GM19324 (cell line): ENCODE measurements around the gene GNRHR.
A peak's percentile ranks its signal among the peaks of the same experiment; 100 is the strongest.
"Not testable (repeated sequence)": the region's sequence is repeated elsewhere in the genome, so short reads cannot be mapped to it uniquely, and the experiment has no call there.

Experiments used
- ATAC-seq: cut with Tn5 transposase; IDR thresholded peaks from one replicate; pipeline ENCODE4 v1.9.1; 2021; ENCODE audit warnings: mild to moderate bottlenecking, moderate library complexity; ENCODE audit not compliant: unreplicated experiment, low FRiP score

GNRHR gene, protein sequence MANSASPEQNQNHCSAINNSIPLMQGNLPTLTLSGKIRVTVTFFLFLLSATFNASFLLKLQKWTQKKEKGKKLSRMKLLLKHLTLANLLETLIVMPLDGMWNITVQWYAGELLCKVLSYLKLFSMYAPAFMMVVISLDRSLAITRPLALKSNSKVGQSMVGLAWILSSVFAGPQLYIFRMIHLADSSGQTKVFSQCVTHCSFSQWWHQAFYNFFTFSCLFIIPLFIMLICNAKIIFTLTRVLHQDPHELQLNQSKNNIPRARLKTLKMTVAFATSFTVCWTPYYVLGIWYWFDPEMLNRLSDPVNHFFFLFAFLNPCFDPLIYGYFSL

DNA sequence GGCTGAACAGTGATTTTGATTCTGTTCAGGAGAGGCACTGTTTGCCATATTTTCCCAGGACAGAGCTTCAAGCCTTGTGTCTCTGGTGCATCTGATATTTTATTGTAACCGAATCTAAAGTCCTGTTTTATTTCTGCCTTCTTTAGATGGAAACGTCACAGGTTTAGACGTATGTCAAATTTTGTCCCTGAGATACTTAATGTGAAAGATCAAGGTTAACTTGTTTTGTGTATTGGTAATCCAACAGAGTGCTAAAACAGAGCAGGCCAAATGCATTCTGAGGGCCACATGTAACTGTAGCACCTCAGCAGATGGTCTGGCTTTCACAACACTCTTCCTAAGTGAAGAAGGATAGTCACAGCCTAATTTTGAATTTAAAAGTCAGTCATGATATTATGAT, at the start of gene GNRHR:
TSS of gene GNRHR (minus strand) at position 101 of the 400 bp plus-strand sequence. CDS start at position 48, 53 bp downstream.
- no peak for ATAC-seq

DNA sequence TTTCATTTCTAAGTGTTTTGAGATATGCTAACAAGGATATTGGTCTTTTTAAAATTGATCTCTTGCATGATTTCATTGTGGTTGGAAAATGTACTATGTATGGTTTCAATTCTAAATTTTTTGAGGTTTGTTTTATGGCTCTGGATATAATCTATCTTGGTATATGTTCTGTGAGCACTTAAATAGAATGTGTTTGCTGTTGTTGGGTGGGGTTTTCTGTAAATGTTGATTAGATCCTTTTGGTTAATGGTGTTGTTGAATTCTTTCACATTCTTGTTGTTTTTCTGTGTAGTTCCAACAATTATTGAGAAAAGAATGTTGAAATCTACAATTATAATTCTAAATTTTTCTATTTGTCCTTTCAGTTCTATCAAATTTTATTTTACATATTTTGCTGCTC, 42.6 kb upstream of the GNRHR start:
- ATAC-seq: no peak

DNA sequence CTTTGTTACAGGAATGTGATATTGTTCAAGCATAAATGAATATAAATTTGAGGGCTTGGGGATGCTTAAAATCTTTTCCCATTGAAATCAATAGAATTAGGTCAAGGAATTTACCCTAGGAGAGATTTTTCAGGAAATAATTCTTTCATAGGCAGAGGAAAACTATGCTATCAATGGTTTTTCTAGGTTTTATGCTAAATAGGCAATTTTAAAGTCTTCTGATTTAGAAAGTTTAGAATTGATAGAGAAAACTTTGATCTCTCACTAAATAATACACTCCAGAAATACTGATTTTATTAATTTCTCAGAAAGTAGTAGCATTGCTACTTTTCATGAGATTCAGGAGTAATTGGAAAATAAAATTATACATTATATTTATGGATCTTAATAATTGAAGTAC, 36.5 kb upstream of the GNRHR start:
- ATAC-seq: no peak

- no peak for ATAC-seq
Measured at GRCh38 chr4:67787311-67787710, 33.1 kb upstream of the GNRHR start.

- ATAC-seq: no peak
Measured at GRCh38 chr4:67785528-67785927, 31.3 kb upstream of the GNRHR start.

- ATAC-seq: no peak
Measured at GRCh38 chr4:67779631-67780030, 25.4 kb upstream of the GNRHR start.

- no peak for ATAC-seq
Measured at GRCh38 chr4:67776746-67777145, 22.6 kb upstream of the GNRHR start.

DNA sequence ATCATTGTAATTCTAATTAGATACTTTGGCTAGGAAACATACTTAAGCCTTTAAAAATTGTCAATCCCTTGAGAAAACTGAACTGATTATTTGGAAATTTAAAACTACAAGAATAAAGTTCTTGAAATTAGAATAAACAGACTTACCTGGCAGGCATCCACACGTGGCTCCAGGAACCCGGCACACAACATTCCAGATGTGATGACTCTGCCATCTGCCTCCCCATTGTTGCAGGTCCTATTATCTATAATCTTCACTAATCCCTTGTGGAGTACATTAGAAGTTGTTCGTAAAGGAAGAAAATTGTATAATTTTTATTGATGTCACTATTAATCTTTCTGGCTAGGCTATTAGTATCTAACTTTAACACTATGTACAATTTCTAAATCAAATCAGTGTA, 16.2 kb upstream of the GNRHR start:
- ATAC-seq: no peak

DNA sequence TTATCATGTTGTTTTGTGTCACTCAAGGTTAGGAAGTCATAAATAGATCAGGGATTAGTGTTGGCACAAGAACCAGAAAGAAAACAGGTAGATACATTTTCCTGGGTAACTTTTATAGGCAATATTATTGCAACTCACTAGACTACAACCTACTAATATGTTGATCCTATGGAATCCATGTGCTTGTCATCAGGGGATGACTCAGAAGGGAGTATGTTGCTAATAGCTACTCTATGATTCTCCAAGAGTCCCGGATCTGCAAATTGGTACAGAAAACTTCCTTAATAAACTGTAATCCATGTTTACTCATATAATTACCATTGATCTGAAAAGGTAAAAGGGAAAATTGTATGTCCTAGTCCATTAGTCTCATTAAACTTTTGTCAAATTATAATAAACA, 11.7 kb upstream of the GNRHR start:
- no peak for ATAC-seq

DNA sequence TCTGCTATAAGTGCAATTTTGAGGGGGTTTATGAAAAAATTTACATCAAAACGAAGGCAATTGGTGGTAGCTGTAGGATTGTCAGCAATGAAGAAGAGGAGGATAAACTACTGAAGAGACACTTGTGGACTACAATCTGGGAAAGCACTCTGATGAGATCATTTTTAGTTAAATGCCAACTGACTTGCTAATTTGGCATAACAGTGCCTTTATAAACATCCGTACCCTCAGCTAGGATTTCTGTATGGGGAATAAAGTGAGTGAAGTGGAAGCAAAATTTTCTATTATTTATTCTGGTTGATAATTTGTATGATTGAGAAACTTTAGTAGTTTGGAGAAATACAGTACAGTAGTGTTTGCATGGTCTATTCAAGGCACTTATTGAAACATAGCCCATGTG, 11.2 kb upstream of the GNRHR start:
- ATAC-seq: no peak

GRCh38 chr4:67764183-67764582, 10.0 kb upstream of the GNRHR start:
- no peak for ATAC-seq

- ATAC-seq: peak; percentile 94
Measured at GRCh38 chr4:67762086-67762485, 7.9 kb upstream of the GNRHR start.

DNA sequence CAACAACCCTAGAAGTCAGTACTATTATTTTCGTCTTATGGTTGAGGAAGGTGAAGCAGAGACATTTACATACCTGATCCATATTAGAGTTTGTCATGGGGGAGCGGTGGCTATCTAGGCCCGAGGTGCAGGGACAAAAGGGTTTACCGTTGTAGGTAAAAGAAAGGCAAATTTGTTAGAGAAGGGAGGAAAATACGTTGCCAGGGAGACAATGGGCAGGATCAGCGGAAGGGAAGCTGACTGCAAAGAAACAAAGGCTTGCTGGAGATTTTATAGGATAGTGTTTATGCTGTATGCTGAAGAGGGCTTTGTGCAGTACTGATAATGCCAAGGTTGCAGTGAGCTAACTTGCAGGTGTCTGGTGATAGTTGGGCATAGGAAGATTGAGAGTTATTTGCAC, 2.8 kb upstream of the GNRHR start:
- not testable (repeated sequence) for ATAC-seq

DNA sequence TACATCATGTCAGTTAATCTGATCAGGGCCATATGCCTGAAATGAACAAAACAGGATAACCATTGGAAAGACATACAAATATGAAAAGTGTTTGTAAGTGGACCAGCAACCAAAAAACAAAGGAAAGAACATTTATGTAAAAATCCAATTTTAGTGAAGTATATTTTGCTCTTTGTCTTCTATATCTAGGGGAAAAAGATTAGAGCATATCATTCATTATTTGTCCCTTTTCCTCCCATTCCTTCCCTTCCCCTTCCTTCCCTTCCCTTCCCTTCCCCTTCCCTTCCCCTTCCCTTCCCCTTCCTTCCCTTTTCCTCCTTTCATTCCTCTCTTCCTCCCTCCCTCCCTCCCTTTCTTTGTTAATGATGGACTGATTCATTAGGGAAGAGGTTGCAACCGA, 1.8 kb upstream of the GNRHR start:
- ATAC-seq: no peak

DNA sequence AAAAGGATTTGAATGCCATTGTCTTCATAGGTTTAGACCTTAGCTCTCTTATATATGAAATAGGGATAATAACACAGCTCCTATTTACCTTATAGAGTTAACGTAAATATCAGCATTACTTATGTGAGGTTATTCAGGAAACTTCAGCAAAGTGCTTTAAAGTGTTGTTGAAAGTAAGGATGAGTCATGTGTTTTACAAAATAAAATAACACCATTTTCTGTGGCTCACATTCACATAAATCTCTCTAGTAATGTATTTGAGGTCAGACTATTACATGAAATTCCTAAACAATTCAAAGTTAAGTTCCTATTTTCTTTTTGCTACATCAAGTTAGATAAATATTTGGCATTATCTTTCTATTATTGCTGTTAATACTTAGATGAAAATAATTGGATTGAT, 2.9 kb downstream of the GNRHR start:
- ATAC-seq: no peak

- no peak for ATAC-seq
Measured at GRCh38 chr4:67750691-67751090, 3.5 kb downstream of the GNRHR start.

GRCh38 chr4:67749286-67749685, 4.9 kb downstream of the GNRHR start:
- no peak for ATAC-seq

DNA sequence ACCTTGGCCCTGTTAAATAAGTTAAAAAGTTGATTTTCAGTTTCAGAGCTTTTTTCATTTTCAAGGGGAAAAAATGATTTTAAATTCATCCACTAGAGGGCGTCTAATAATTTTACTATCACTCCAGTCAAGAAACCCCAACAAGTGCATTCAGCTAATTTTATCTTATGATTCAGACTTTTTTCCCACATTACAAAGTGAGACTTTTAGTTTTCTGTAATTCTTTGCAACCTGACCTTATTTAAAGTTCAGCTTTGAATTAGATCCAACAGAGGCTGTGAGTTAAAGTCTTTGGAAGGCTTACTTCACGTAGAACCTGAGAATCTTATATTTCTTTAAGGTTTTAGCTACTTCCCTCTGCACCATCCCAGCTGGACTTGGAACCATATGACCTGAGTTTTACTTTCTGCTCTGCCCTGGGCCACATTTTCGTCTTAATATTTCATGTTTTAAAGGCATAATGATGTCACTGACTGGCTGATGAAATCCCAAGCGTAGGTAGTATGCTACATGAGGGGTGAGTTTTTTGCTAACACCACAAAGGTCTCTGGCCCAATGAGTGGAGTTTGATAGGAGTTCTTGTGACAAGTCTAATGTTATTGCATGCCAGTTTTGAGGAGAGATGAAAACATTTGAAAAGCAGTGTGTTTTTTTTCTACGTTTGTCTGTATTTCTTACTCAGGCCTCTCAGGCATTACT, 7.2 kb downstream of the GNRHR start:
- no peak for ATAC-seq

GRCh38 chr4:67744561-67745283, 9.5 kb downstream of the GNRHR start:
- no peak for ATAC-seq

DNA sequence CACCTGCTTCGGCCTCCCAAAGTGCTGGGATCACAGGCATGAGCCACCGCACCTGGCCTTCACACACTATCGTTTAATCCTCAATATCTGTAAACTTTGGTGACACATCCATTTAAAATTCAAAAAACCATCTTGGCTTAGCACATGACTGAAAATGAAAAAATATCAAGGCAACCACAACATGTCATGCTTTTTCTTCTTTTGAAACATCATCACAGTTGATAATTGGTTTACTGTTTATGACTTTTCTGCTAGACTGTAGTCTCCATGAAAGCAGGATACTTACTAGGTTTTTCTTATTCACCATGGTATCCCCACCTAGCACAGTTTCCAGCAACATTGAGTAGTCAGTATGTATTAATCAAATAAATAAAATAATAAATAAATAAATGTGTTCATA, 11.0 kb downstream of the GNRHR start:
- ATAC-seq: no peak

DNA sequence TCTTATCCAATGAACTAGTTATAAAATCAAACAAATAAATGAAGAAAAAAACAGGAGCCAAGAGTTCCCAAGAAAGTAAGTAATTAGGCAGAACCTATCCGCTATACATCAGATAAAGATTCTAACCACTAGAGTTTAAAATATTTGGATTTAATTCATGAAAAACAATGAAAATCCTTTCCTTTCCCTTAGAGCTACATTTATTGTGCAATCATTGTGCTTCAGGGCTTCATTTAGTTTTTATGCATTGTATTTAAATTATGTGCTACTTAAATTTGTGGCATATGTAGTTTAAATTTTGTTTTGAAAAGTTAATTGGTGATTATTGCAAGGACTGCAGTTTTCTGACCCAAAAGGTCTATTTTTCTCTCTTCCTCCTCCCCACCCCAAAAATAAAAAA, 17.9 kb downstream of the GNRHR start:
- no peak for ATAC-seq

GRCh38 chr4:67735325-67735724, 18.9 kb downstream of the GNRHR start:
- ATAC-seq: no peak
